Activated T-cell treated with anti-CD3 and anti-CD28 coated beads, Interleukin-2, amount 50 U/mL, for 24 hours (primary cell): ENCODE data around the gene DCBLD1.

Experiments
- DNase-seq: peaks from one replicate; pipeline ENCODE4 v3.0.0-alpha.2; 2020
- H3K27ac Mint-ChIP-seq: 2 replicates; pipeline ENCODE4 v1.8.0; 2020; ENCODE audit warnings: mild to moderate bottlenecking, mixed read lengths
- H3K27me3 Mint-ChIP-seq: 2 replicates; pipeline ENCODE4 v1.8.0; 2020; ENCODE audit warnings: mixed read lengths
- H3K36me3 Mint-ChIP-seq: 2 replicates; pipeline ENCODE4 v1.8.0; 2020; ENCODE audit warnings: low read depth, mixed read lengths
- H3K4me1 Mint-ChIP-seq: 2 replicates; pipeline ENCODE4 v1.8.0; 2020; ENCODE audit warnings: low read depth, mixed read lengths
- H3K4me3 Mint-ChIP-seq: 2 replicates; pipeline ENCODE4 v1.8.0; 2020; ENCODE audit warnings: mild to moderate bottlenecking, moderate library complexity, mixed read lengths
- H3K9me3 Mint-ChIP-seq: 2 replicates; pipeline ENCODE4 v1.8.0; 2020; ENCODE audit warnings: mixed read lengths

The DCBLD1 gene

DNA sequence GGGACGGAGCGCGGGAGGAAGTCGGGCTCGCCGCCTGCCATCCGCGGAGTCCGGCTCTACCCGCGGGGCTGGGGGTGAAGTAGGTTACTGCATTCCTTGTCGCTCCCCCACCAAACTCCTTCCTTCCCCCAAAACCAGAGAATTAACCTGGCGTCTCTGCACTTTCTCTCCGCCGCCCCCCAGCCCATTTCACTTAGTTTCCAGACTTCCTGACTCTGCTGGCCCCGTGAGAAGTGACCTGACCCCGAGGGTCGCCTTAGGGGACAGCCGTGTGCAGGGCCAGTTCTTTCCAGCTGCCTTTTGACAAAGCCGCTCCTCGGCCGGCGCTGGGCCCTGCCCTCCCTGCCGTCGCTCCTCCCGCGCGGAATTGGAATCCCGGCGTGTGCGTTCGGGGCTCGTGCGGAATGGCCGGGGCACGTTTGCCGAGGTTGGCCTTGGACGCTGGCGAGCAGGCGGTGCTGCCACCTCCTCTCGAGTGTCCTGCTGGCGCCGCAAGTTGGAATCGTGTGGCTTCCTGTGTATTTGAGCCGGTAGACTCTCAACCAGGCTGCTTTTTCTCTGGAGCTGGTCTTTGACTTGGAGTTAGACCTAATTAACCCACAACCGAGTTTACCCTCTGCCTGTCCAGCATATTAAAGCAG is 650 bp downstream of the DCBLD1 start:
- DNase-seq, result peak; percentile 61
- no peaks in the 10 kb centered on the region for H3K36me3 Mint-ChIP-seq
- H3K27me3 Mint-ChIP-seq, result peaks cover 61% of the 10 kb centered on the region
- peak overlapping the region; percentile 83 for H3K4me3 Mint-ChIP-seq
- peak overlapping the region; percentile 86 for H3K27ac Mint-ChIP-seq
- H3K9me3 Mint-ChIP-seq, result no peaks in the 10 kb centered on the region
- H3K4me1 Mint-ChIP-seq, result peaks cover 20% of the 10 kb centered on the region

GRCh38 chr6:117483645-117484016 is 1.2 kb downstream of the DCBLD1 start:
- Mint-ChIP-seq H3K27ac (peak overlapping the region; percentile 86), H3K36me3 (no peaks in the 10 kb centered on the region), H3K27me3 (peaks cover 61% of the 10 kb centered on the region), H3K9me3 (no peaks in the 10 kb centered on the region), H3K4me3 (peak overlapping the region; percentile 83), H3K4me1 (peaks cover 20% of the 10 kb centered on the region)
- DNase-seq, result no peak

GRCh38 chr6:117484052-117484646 is 1.7 kb downstream of the DCBLD1 start:
- H3K27ac Mint-ChIP-seq, result no peak overlapping the region

GRCh38 chr6:117485433-117485832 is 3.0 kb downstream of the DCBLD1 start:
- H3K27me3 Mint-ChIP-seq, result peaks cover 56% of the 10 kb centered on the region
- H3K9me3 Mint-ChIP-seq, result no peaks in the 10 kb centered on the region
- peaks cover 20% of the 10 kb centered on the region for H3K4me1 Mint-ChIP-seq
- DNase-seq, result no peak
- no peak overlapping the region for H3K27ac Mint-ChIP-seq
- H3K36me3 Mint-ChIP-seq, result no peaks in the 10 kb centered on the region
- H3K4me3 Mint-ChIP-seq, result no peak overlapping the region

More at GRCh38 chr6:117484052-117484646, 1.7 kb downstream of the DCBLD1 start:
- Mint-ChIP-seq H3K27me3 (peaks cover 58% of the 10 kb centered on the region), H3K4me1 (peaks cover 20% of the 10 kb centered on the region), H3K9me3 (no peaks in the 10 kb centered on the region), H3K36me3 (no peaks in the 10 kb centered on the region), H3K4me3 (peak overlapping the region; percentile 83)
- no peak for DNase-seq

DNA sequence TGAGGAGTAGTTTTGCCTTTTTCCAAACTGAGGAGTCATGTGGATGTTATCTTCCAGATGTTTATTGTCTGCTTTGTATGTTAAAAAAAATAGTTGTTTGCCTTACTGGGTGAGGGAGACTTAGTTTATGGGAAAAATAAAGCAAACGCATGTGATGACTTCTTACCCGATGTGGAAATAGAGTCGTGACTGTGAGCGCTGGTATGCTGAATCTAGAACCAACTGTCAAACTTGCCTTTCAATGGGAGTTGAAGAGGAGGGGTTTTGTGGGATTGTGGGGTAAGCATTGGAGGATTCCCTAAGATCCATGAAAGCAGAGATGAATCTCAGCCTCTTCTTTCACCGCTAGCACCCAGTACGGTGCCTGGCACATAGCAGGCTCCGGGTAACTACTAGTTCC is 5.3 kb downstream of the DCBLD1 start:
- Mint-ChIP-seq H3K4me3 (no peak overlapping the region), H3K36me3 (no peaks in the 10 kb centered on the region)

GRCh38 chr6:117489003-117489402 is 6.5 kb downstream of the DCBLD1 start:
- Mint-ChIP-seq H3K27ac (no peak overlapping the region), H3K4me1 (peaks cover 1% of the 10 kb centered on the region), H3K4me3 (no peak overlapping the region), H3K36me3 (no peaks in the 10 kb centered on the region), H3K9me3 (no peaks in the 10 kb centered on the region), H3K27me3 (peaks cover 30% of the 10 kb centered on the region)
- no peak for DNase-seq

More for the DNA sequence above, 5.3 kb downstream of the DCBLD1 start:
- no peak for DNase-seq
- peaks cover 37% of the 10 kb centered on the region for H3K27me3 Mint-ChIP-seq
- peaks cover 7% of the 10 kb centered on the region for H3K4me1 Mint-ChIP-seq
- no peak overlapping the region for H3K27ac Mint-ChIP-seq
- H3K9me3 Mint-ChIP-seq, result no peaks in the 10 kb centered on the region

DNA sequence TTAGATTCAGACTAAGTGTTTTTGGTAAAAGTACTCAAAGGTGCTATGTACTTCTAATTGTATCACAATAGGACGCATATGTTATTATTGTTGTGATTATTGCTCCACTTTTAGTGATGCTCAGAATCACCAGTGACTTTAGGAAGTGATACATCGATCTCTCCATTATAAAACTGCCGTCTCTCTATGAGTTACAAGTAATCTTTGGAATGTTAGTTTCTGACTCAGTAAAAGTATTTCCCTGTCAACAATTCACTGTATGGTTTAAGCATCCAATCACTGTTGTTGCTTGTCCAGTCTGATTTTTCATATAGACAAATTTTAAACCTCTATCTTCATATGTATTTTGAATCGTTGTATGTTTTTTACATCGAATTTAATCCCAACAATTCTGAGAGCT is 9.4 kb downstream of the DCBLD1 start:
- Mint-ChIP-seq H3K27ac (no peak overlapping the region), H3K4me1 (peaks cover 11% of the 10 kb centered on the region), H3K36me3 (no peaks in the 10 kb centered on the region), H3K27me3 (peaks cover 11% of the 10 kb centered on the region), H3K9me3 (no peaks in the 10 kb centered on the region), H3K4me3 (no peak overlapping the region)
- no peak for DNase-seq

- no peak overlapping the region for H3K4me3 Mint-ChIP-seq
- no peak for DNase-seq
- H3K36me3 Mint-ChIP-seq, result no peaks in the 10 kb centered on the region
- H3K4me1 Mint-ChIP-seq, result peaks cover 17% of the 10 kb centered on the region
- no peaks in the 10 kb centered on the region for H3K9me3 Mint-ChIP-seq
- H3K27me3 Mint-ChIP-seq, result no peaks in the 10 kb centered on the region
- no peak overlapping the region for H3K27ac Mint-ChIP-seq
Observed at GRCh38 chr6:117493470-117493869, 11.0 kb downstream of the DCBLD1 start.

DNA sequence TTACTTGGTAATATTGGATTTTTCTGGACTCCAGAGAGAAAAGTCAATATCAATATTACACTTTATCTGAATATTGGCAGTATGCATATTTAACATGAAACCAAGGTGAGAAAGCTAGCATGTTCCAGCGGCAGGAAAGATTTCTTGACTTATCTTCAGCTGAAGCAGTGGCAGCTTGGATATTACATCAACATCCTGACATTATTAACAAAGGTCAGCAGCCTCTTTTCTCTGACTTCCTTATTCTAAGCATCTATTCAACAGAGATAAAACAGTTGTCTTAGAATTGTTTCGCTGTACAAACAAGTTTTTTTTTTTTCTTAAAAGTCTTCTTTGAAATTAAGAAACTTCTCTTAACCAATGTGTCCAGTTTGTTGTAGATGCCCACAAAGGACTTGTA is 11.8 kb downstream of the DCBLD1 start:
- peaks cover 18% of the 10 kb centered on the region for H3K4me1 Mint-ChIP-seq
- H3K4me3 Mint-ChIP-seq, result no peak overlapping the region
- H3K27ac Mint-ChIP-seq, result no peak overlapping the region
- no peaks in the 10 kb centered on the region for H3K9me3 Mint-ChIP-seq
- no peaks in the 10 kb centered on the region for H3K36me3 Mint-ChIP-seq
- H3K27me3 Mint-ChIP-seq, result no peaks in the 10 kb centered on the region
- DNase-seq, result no peak

- Mint-ChIP-seq H3K27ac (no peak overlapping the region), H3K9me3 (no peaks in the 10 kb centered on the region), H3K27me3 (no peaks in the 10 kb centered on the region), H3K4me3 (no peak overlapping the region), H3K4me1 (peaks cover 18% of the 10 kb centered on the region), H3K36me3 (no peaks in the 10 kb centered on the region)
- DNase-seq, result no peak
Observed at GRCh38 chr6:117494694-117495318, 12.3 kb downstream of the DCBLD1 start.

DNA sequence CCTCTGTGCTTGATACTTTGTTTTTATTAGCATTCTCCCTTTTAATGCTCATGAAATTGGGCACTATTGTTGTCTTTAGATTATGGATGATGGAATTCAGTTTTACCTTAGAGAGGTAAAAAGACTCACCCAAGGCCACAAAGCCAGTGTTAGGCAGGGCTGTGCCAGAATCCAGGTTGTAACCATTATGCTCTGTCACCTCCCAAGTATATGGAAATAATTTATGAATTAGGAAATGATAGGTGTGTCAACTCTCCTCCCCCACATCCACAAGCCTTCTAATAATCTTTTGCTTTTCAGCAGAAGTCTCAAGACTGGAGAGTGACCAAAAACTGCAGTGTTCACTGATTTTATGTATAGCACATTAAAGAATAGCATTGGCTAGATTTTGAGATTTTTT is 13.0 kb downstream of the DCBLD1 start:
- Mint-ChIP-seq H3K36me3 (no peaks in the 10 kb centered on the region), H3K9me3 (no peaks in the 10 kb centered on the region), H3K27me3 (no peaks in the 10 kb centered on the region), H3K4me3 (no peak overlapping the region), H3K27ac (no peak overlapping the region), H3K4me1 (peaks cover 18% of the 10 kb centered on the region)
- DNase-seq, result no peak

DNA sequence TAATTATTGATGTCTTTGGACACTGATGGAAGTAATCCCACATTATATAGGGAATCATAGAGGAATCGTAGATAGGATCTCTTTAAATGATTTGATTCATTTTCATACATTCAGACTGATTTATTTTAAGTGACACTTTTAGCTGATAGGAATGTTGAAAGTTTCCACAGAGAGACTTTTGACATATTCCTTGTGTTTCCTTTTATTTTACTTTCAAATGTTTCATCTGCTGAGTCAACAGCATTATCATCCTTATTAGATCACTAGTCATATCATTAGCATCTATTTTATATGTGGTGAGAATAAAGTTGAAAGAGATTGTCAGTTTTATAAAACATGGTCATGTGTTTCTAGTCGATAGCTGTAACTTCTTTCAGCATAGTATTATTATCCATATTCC is 13.4 kb downstream of the DCBLD1 start:
- DNase-seq, result no peak
- H3K27me3 Mint-ChIP-seq, result no peaks in the 10 kb centered on the region
- H3K4me1 Mint-ChIP-seq, result peaks cover 18% of the 10 kb centered on the region
- H3K4me3 Mint-ChIP-seq, result no peak overlapping the region
- no peak overlapping the region for H3K27ac Mint-ChIP-seq
- no peaks in the 10 kb centered on the region for H3K9me3 Mint-ChIP-seq
- no peaks in the 10 kb centered on the region for H3K36me3 Mint-ChIP-seq

GRCh38 chr6:117496383-117496990 is 14.0 kb downstream of the DCBLD1 start:
- Mint-ChIP-seq H3K4me1 (peaks cover 18% of the 10 kb centered on the region), H3K9me3 (no peaks in the 10 kb centered on the region), H3K27me3 (no peaks in the 10 kb centered on the region), H3K4me3 (no peak overlapping the region), H3K36me3 (no peaks in the 10 kb centered on the region), H3K27ac (no peak overlapping the region)
- no peak for DNase-seq

GRCh38 chr6:117497237-117497636 is 14.8 kb downstream of the DCBLD1 start:
- H3K27me3 Mint-ChIP-seq, result no peaks in the 10 kb centered on the region
- DNase-seq, result no peak
- H3K4me1 Mint-ChIP-seq, result peaks cover 18% of the 10 kb centered on the region
- no peak overlapping the region for H3K27ac Mint-ChIP-seq
- no peak overlapping the region for H3K4me3 Mint-ChIP-seq
- no peaks in the 10 kb centered on the region for H3K9me3 Mint-ChIP-seq
- no peaks in the 10 kb centered on the region for H3K36me3 Mint-ChIP-seq

GRCh38 chr6:117498159-117498558 is 15.7 kb downstream of the DCBLD1 start:
- Mint-ChIP-seq H3K27ac (no peak overlapping the region), H3K4me3 (no peak overlapping the region), H3K4me1 (peaks cover 18% of the 10 kb centered on the region), H3K36me3 (no peaks in the 10 kb centered on the region), H3K27me3 (no peaks in the 10 kb centered on the region), H3K9me3 (no peaks in the 10 kb centered on the region)
- DNase-seq, result no peak
